Heart right ventricle (tissue), 16 donors: ENCODE measurements around the gene SMIM35. TPM values are rescaled to one million over a fixed set of nuclear protein-coding genes. Genes with fewer than 3 reads are reported as not detected.
A peak's percentile ranks its signal among the peaks of the same experiment; 100 is the strongest.

Experiments
- ATAC-seq, 8 donors: fragments of 200-7000 bp; cut with Tn5 transposase; one replicate each; pipeline ENCODE4 v1.9.1; 2020; ENCODE audit warnings: mild to moderate bottlenecking in 8 of 8, moderate library complexity in 8 of 8, moderate number of reproducible peaks in 1 of 8
- DNase-seq, 2 donors: peaks; one replicate each; pipeline ENCODE4 v3.0.0-alpha.2; 2020
- H3K27ac ChIP-seq, 10 donors: fragments of 200-600 bp; sonication (generic) in 2 of 10; one replicate each; pipeline versions ENCODE4 v1.5.0 to v1.8.0; 2020 to 2022; ENCODE audit warnings: mild to moderate bottlenecking in 3 of 10
- H3K27me3 ChIP-seq, 7 donors: fragments of 200-600 bp; one replicate each; pipeline ENCODE4 v1.8.0; 2021 to 2022; ENCODE audit warnings: mild to moderate bottlenecking in 2 of 7
- H3K36me3 ChIP-seq, 9 donors: fragments of 200-600 bp; sonication (generic) in 1 of 9; one replicate each; pipeline versions ENCODE4 v1.5.0 to v1.8.0; 2020 to 2022; ENCODE audit warnings: mild to moderate bottlenecking in 2 of 9
- H3K4me1 ChIP-seq, 9 donors: fragments of 200-600 bp; sonication (generic) in 1 of 9; one replicate each; pipeline versions ENCODE4 v1.5.0 to v1.8.0; 2020 to 2022; ENCODE audit warnings: mild to moderate bottlenecking in 4 of 9
- H3K4me3 ChIP-seq, 10 donors: fragments of 200-600 bp; sonication (generic) in 2 of 10; one replicate each; pipeline versions ENCODE4 v1.5.0 to v1.8.0; 2020 to 2022; ENCODE audit warnings: mild to moderate bottlenecking in 7 of 10, moderate library complexity in 2 of 10
- H3K9me3 ChIP-seq, 11 donors: fragments of 200-600 bp in 10 of 11; sonication (generic) in 2 of 11; one replicate each; pipeline versions ENCODE4 v1.5.0 to v1.8.0; 2013 to 2022; ENCODE audit warnings: mild to moderate bottlenecking in 2 of 11, control low read depth in 1 of 11, moderate library complexity in 1 of 11
- WGBS, 2 donors: extraction: QIAGEN DNeasy Blood & Tissue Kit; methylation state at CpG; one replicate each; pipeline ENCODE4 v1.1.7; 2013; ENCODE audit warnings: inconsistent platforms in 1 of 2; 5-methylcytosine and 5-hydroxymethylcytosine counted together
- intact Hi-C, 10 donors: fragments of 100-400 bp; cut with DNase I; formaldehyde crosslinking; loops; one replicate each; pipeline versions ENCODE4 v1.11.1 to v1.14.2; 2022
- polyA plus RNA-seq, 2 donors: library from polyadenylated mRNA; stranded (reverse); fragments of 200-250 nt; gene quantifications; one replicate each; pipeline ENCODE4 v1.2.3, GENCODE V29; 2013
- total RNA-seq, 10 donors: library from RNA; stranded (reverse); fragmentation: NEBNext Ultra II Directional in 3 of 10; extraction: Animal tissue kit (Norgen Biotek cat#: 25700) in 3 of 10; gene quantifications; one replicate each; pipeline versions ENCODE4 v1.2.1 to v1.2.4, GENCODE V29; 2021 to 2023
- TF ChIP-seq, protein P1 (sequence below), 9 donors: fragments of 200-600 bp; sonication (generic) in 2 of 9; IDR thresholded peaks; one replicate each; pipeline versions ENCODE4 v1.5.0 to v1.8.0; 2021 to 2022; ENCODE audit warnings: antibody characterized with exemption in 9 of 9, mild to moderate bottlenecking in 5 of 9, moderate library complexity in 1 of 9
- donor health status: Arrhythmogenic right ventricular cardiomyopathy.
- donor health status: ischemic (EF 13 %, LVEDD 7.1; RV severe dilation, severe dysfunction).
- donor health status: healthy with polysubstance abuse.
- donor health status: DM: no; HTN: yes; CAD: no.
- donor health status: DM: no; HTN: no; CAD: no.
- donor health status: ischemic (EF 25% LVEDD 6.9; RV normal size, moderate dysfunction).
- donor health status: ischemic (EF 25% LVEDD 5.7; RV mildly dilated, moderate dysfunction).
- donor health status: healthy.
- donor health status: DM: yes; HTN: yes; CAD: no.
- donor health status: Ischemic cardiomyopathy.
- donor health status: ischemic (EF 35%, LVEDD 5.7; RV mildly dilated, moderate dysfunction).
- donor health status: nonischemic (EF 11% LVEDD 7.7; RV severe dilation, severe dysfunction).
- donor health status: DM: yes; HTN: yes; CAD: no.
- donor health status: PGD.
- donor health status: ischemic (EF 29% LVEDD 5.4; RV normal size, mild dysfunction).
- donor health status: nonischemic (EF 23%, LVEDD 6.1; RV moderate dilation, normal function).

Gene SMIM35
- total and polyA plus RNA-seq, 12 donors, result not detected

DNA sequence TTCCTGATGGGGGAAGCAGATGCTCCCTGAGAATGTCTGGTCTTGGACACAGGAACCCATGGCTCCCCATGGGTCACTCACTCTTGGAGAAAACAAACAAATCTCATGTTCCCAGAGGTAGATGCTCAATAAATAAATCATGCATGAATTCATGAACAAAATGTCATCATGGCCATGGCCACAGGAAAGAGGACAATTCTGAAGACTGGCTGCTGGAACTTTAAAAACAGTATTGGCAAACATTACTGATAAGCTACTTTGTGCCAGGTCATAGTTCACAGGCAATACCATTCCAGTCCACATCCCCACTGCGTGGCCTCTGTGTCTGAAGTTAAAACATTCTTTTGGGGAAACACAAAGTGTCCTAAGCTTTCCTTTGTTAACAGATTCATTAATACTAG lies 9.2 kb upstream of the SMIM35 start:
- H3K27me3 ChIP-seq, result no peaks in the 10 kb centered on the region
- DNase-seq, result no peak
- WGBS, 2 donors, result 0 to 74% methylated on average over 1 of the region's 1 CpG
- H3K4me3 ChIP-seq, result no peak overlapping the region
- TF ChIP-seq, protein P1, sequence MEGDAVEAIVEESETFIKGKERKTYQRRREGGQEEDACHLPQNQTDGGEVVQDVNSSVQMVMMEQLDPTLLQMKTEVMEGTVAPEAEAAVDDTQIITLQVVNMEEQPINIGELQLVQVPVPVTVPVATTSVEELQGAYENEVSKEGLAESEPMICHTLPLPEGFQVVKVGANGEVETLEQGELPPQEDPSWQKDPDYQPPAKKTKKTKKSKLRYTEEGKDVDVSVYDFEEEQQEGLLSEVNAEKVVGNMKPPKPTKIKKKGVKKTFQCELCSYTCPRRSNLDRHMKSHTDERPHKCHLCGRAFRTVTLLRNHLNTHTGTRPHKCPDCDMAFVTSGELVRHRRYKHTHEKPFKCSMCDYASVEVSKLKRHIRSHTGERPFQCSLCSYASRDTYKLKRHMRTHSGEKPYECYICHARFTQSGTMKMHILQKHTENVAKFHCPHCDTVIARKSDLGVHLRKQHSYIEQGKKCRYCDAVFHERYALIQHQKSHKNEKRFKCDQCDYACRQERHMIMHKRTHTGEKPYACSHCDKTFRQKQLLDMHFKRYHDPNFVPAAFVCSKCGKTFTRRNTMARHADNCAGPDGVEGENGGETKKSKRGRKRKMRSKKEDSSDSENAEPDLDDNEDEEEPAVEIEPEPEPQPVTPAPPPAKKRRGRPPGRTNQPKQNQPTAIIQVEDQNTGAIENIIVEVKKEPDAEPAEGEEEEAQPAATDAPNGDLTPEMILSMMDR (IDR thresholded peaks at IDR 0.05), result no peak
- H3K27ac ChIP-seq, result no peak overlapping the region
- no peaks in the 10 kb centered on the region for H3K9me3 ChIP-seq
- intact Hi-C loops, result no loop called here
- no peaks in the 10 kb centered on the region for H3K36me3 ChIP-seq
- peaks cover 0 to 17% (median 10%) of the 10 kb centered on the region in 9 donors for H3K4me1 ChIP-seq
- no peak for ATAC-seq

DNA sequence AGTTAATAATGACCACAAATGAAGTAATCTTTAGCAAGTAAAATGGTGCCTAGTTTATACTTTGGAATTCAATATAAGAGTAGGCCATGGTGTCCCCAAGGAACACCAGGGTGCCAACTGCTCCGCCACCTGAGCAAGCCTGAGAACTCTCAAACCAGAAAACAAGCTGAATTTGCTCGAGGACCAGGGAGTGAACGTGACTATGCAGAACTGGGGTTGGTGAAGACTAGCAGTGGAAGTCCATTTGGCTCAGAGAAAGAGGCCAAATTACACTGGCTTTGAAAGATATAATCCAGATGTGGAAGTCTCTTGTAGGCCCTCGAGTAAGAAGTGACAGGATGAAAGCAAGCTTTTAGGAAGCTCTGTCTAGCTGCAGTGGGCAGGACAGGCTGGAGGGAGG lies 8.7 kb upstream of the SMIM35 start:
- Histone ChIP-seq H3K9me3 (no peaks in the 10 kb centered on the region), H3K36me3 (no peaks in the 10 kb centered on the region), H3K4me3 (no peak overlapping the region), H3K4me1 (peaks cover 0 to 12% (median 6%) of the 10 kb centered on the region in 9 donors), H3K27me3 (no peaks in the 10 kb centered on the region), H3K27ac (no peak overlapping the region)
- TF ChIP-seq, protein P1 (IDR thresholded peaks at IDR 0.05), result no peak
- ATAC-seq, result no peak
- no peak for DNase-seq
- intact Hi-C loops, result no loop called here
- 63 to 70% methylated on average over 4 of the region's 4 CpGs for WGBS, 2 donors

DNA sequence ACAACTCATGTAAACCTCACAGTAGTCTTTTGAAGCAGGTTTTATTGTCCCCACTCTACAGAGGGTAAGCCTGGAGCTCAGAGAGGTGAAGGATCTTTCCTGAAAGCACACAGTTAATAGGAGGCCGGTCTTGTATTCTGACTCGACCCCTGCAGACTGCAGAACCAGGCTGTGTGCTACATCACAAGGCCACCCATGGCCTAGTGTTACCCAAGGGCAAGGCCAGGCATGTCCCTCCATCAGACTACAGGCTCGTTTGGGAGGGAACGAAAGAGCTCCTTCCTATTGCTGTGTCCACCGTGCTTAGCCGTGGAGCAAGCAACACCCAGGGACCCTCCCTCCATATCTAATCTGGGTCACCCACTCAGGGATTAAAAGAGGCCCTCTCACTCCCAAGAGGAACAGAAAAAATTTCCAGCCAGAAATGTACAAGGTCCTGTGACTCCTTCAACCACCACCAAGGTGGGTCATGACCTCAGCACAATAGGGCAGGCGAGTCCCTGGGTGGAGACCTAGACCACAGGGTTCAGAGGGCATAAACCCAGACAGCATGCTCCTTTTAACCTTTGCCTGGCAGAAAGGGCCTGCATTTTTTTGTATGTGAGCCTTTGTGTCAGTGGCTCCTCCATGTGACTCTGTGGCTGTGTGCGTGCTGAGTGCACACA lies 6.3 kb upstream of the SMIM35 start:
- ATAC-seq, result peak in 1 of 8 donors; percentile 19
- Histone ChIP-seq H3K4me1 (peaks cover 0 to 5% (median 0%) of the 10 kb centered on the region in 9 donors), H3K27ac (no peak overlapping the region), H3K9me3 (peaks cover 0 to 5% (median 0%) of the 10 kb centered on the region in 11 donors), H3K27me3 (no peaks in the 10 kb centered on the region), H3K36me3 (no peaks in the 10 kb centered on the region), H3K4me3 (no peak overlapping the region)
- 73 to 77% methylated on average over 8 of the region's 8 CpGs for WGBS, 2 donors
- TF ChIP-seq, protein P1 (IDR thresholded peaks at IDR 0.05), result no peak
- no peak for DNase-seq
- intact Hi-C loops, result no loop called here

DNA sequence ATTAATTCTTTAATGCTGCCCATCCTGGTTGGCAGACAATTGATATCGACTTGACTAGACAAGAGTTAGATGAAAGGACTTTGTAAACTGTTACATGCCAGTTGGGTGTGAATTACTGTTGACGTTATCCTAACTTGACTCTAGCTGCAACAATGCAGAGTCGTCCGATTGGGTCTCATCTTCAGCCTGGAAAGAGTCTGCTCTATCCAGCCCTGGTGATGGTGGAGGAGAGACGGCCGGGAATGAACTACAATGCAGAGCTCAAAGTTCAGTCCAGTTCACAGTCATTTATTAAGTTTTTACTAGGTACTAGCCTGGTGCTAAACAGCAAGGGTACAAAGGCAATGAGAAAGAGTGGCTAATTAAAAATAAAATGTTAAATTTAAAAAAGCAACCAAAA lies 4.9 kb upstream of the SMIM35 start:
- H3K9me3 ChIP-seq, result peaks cover 0 to 19% (median 0%) of the 10 kb centered on the region in 11 donors
- TF ChIP-seq, protein P1 (IDR thresholded peaks at IDR 0.05), result no peak
- DNase-seq (no peak), ATAC-seq (no peak)
- intact Hi-C loops, result no loop called here
- no peaks in the 10 kb centered on the region for H3K27me3 ChIP-seq
- no peak overlapping the region for H3K27ac ChIP-seq
- no peak overlapping the region for H3K4me3 ChIP-seq
- peaks cover 0 to 8% (median 0%) of the 10 kb centered on the region in 9 donors for H3K4me1 ChIP-seq
- WGBS, 2 donors, result 83 to 89% methylated on average over 6 of the region's 6 CpGs
- no peaks in the 10 kb centered on the region for H3K36me3 ChIP-seq
